Stimulated activated CD8-positive, alpha-beta memory T cell treated with anti-CD3 and anti-CD28 coated beads, Interleukin-7, amount 100 ng/mL, for 4 hours (primary cell): ENCODE results near the gene AQP10.
"Not testable (repeated sequence)": the region's sequence is repeated elsewhere in the genome, so short reads cannot be mapped to it uniquely, and the experiment has no call there.

ENCODE experiments used
- DNase-seq, 2 donors: peaks; one replicate each; pipeline ENCODE4 v3.0.0-alpha.2; 2020; ENCODE audit warnings: low read depth in 2 of 2

The AQP10 gene

GRCh38 chr1:154324241-154324640, 3.3 kb downstream of the AQP10 start:
- no peak for DNase-seq

- DNase-seq = peak; percentile 60 to 71
These were observed 4.0 kb downstream of the AQP10 start, which contains the start of gene ATP8B2 for GRCh38 chr1:154324669-154325582. TSS of gene ATP8B2 (plus strand) at chr1:154325525. CDS start at chr1:154328142, 2,617 bp downstream.

- DNase-seq = no peak
These were observed 5.0 kb downstream of the AQP10 start for GRCh38 chr1:154325583-154326545.

GRCh38 chr1:154326546-154327465, 5.9 kb downstream of the AQP10 start:
- DNase-seq = no peak

- no peak for DNase-seq
These were observed 6.8 kb downstream of the AQP10 start for GRCh38 chr1:154327466-154328317.

GRCh38 chr1:154328318-154329151, 7.6 kb downstream of the AQP10 start:
- peak; percentile 77 to 93 for DNase-seq

- no peak for DNase-seq
These were observed 8.2 kb downstream of the AQP10 start for GRCh38 chr1:154329152-154329521.

- DNase-seq = no peak
These were observed 8.7 kb downstream of the AQP10 start for GRCh38 chr1:154329551-154330131.

- DNase-seq = no peak
These were observed 9.8 kb downstream of the AQP10 start for GRCh38 chr1:154330669-154331068.

- no peak for DNase-seq
These were observed 13.5 kb downstream of the AQP10 start for GRCh38 chr1:154334079-154335024.

- peak; percentile 84 to 89 for DNase-seq
These were observed 14.3 kb downstream of the AQP10 start for GRCh38 chr1:154335025-154335714.

- no peak for DNase-seq
These were observed 16.5 kb downstream of the AQP10 start for GRCh38 chr1:154337253-154337894.

- DNase-seq = no peak
These were observed 18.0 kb downstream of the AQP10 start for GRCh38 chr1:154338875-154339274.

GRCh38 chr1:154341366-154341765, 20.5 kb downstream of the AQP10 start:
- DNase-seq = not testable (repeated sequence)

GRCh38 chr1:154342132-154342531, 21.2 kb downstream of the AQP10 start:
- no peak for DNase-seq

- peak; percentile 56 to 65 for DNase-seq
These were observed 22.1 kb downstream of the AQP10 start for GRCh38 chr1:154342836-154343472.
